HG03575 (cell line): Measurements from ENCODE around the gene ADRB2.
"Not testable (repeated sequence)": the region's sequence is repeated elsewhere in the genome, so short reads cannot be mapped to it uniquely, and the experiment has no call there.

Source experiments
- ATAC-seq: cut with Tn5 transposase; IDR thresholded peaks from one replicate; pipeline ENCODE4 v1.9.1; 2021; ENCODE audit not compliant: unreplicated experiment, insufficient number of reproducible peaks, low FRiP score; ENCODE audit errors: extremely low read depth

The ADRB2 gene

GRCh38 chr5:148875205-148875875 lies 48.9 kb downstream of the ADRB2 start:
- ATAC-seq = no peak

GRCh38 chr5:148877436-148877835 lies 51.0 kb downstream of the ADRB2 start:
- ATAC-seq = not testable (repeated sequence)
